ENCODE results near the gene SLC17A7.
A peak's percentile ranks its signal among the peaks of the same experiment; 100 is the strongest.
"Not testable (repeated sequence)": the region's sequence is repeated elsewhere in the genome, so short reads cannot be mapped to it uniquely, and the experiment has no call there.

Gene SLC17A7

GRCh38 chr19:49469828-49470614 is 28.7 kb upstream of the SLC17A7 start:
- no peak for FAIRE-seq

- no peak for FAIRE-seq
Observed at GRCh38 chr19:49468746-49469447, 27.6 kb upstream of the SLC17A7 start.

GRCh38 chr19:49468199-49468598 is 26.9 kb upstream of the SLC17A7 start:
- no peak for FAIRE-seq

- no peak for FAIRE-seq
Observed at GRCh38 chr19:49465371-49465770, 24.0 kb upstream of the SLC17A7 start.

- no peak for FAIRE-seq
Observed at GRCh38 chr19:49463960-49464740, 22.8 kb upstream of the SLC17A7 start.

- FAIRE-seq, result no peak
Observed at GRCh38 chr19:49462492-49462891, 21.2 kb upstream of the SLC17A7 start.

- FAIRE-seq, result no peak
Observed at GRCh38 chr19:49461656-49462055, 20.3 kb upstream of the SLC17A7 start.

- FAIRE-seq, result not testable (repeated sequence)
Observed at GRCh38 chr19:49461130-49461529, 19.8 kb upstream of the SLC17A7 start.

- no peak for FAIRE-seq
Observed at GRCh38 chr19:49459388-49459787, 18.1 kb upstream of the SLC17A7 start.

GRCh38 chr19:49458567-49458903 is 17.2 kb upstream of the SLC17A7 start:
- no peak for FAIRE-seq

- no peak for FAIRE-seq
Observed at GRCh38 chr19:49456326-49456725, 15.0 kb upstream of the SLC17A7 start.

- FAIRE-seq, result no peak
Observed at GRCh38 chr19:49455773-49456172, 14.4 kb upstream of the SLC17A7 start.

- no peak for FAIRE-seq
Observed at GRCh38 chr19:49453757-49454240, 12.5 kb upstream of the SLC17A7 start.

- peak; percentile 82 for FAIRE-seq
Observed at GRCh38 chr19:49453013-49453756, 11.9 kb upstream of the SLC17A7 start, which contains the start of gene ALDH16A1. TSS of gene ALDH16A1 (plus strand) at chr19:49453225. CDS start at chr19:49453332, 107 bp downstream.

GRCh38 chr19:49451430-49452181 is 10.3 kb upstream of the SLC17A7 start, which contains the start of gene PIH1D1:
TSS of gene PIH1D1 (minus strand) at chr19:49451814. CDS start at chr19:49451574, 240 bp downstream.
- FAIRE-seq, result peak; percentile 98

GRCh38 chr19:49450405-49450804 is 9.1 kb upstream of the SLC17A7 start:
- no peak for FAIRE-seq

- FAIRE-seq, result no peak
Observed at GRCh38 chr19:49448432-49448786, 7.1 kb upstream of the SLC17A7 start.

- FAIRE-seq, result no peak
Observed at GRCh38 chr19:49447485-49448431, 6.4 kb upstream of the SLC17A7 start.

- no peak for FAIRE-seq
Observed at GRCh38 chr19:49445997-49446396, 4.7 kb upstream of the SLC17A7 start.

- not testable (repeated sequence) for FAIRE-seq
Observed at GRCh38 chr19:49444100-49444700, 2.9 kb upstream of the SLC17A7 start.
